ENCODE measurements around the gene KCND1. TPM values are rescaled to one million over a fixed set of nuclear protein-coding genes. Genes with fewer than 3 reads are reported as not detected.

KCND1 gene
- total and polyA plus RNA-seq, 10 of the 15 experiments (the other 5 are each of a cell fraction or from before 2014, with no cell fraction given) = 0.02 to 1.0 (median 0.39) TPM

GRCh38 chrX:48945517-48946348, 25.9 kb downstream of the KCND1 start (continued):
- TF ChIP-seq ZNF592 (IDR thresholded peaks at IDR 0.05) = peak; percentile 35; the same call in 1 of the 2 replicates
- no peak for TF ChIP-seq RELB (IDR thresholded peaks at IDR 0.05; ENCODE audit: low read depth)
- no peak for TF ChIP-seq PBX3 (IDR thresholded peaks at IDR 0.05; ENCODE audit: insufficient replicate concordance, low read depth, low read length)
- TF ChIP-seq KDM1A (IDR thresholded peaks at IDR 0.05; ENCODE audit: borderline replicate concordance) = no peak
- TF ChIP-seq SUZ12 (IDR thresholded peaks at IDR 0.05; ENCODE audit: unreplicated experiment) = no peak
- no peak for TF ChIP-seq HDGF (IDR thresholded peaks at IDR 0.05)
- no peak for TF ChIP-seq MYC (IDR thresholded peaks at IDR 0.05; ENCODE audit: insufficient read depth, insufficient read length, insufficient replicate concordance, low read length, severe bottlenecking)
- TF ChIP-seq EGR1 (IDR thresholded peaks at IDR 0.05; ENCODE audit: borderline replicate concordance in 1 of 2, low read depth in 2 of 2, low read length in 2 of 2) = no peak
- TF ChIP-seq MLLT1 (IDR thresholded peaks at IDR 0.05) = 0 out of 2 replicates have a peak, but pooled peaks have one; percentile 28
- TF ChIP-seq SMAD1 (IDR thresholded peaks at IDR 0.05; ENCODE audit: low read depth, partially characterized antibody) = no peak
- TF ChIP-seq IRF5 (IDR thresholded peaks at IDR 0.05; ENCODE audit: borderline replicate concordance) = no peak
- no peak for TF ChIP-seq POU2F2 (IDR thresholded peaks at IDR 0.05; ENCODE audit: borderline replicate concordance, low read depth, low read length)
- TF ChIP-seq CEBPZ (IDR thresholded peaks at IDR 0.05; ENCODE audit: low read depth, low read length) = no peak
- no peak for TF ChIP-seq BCL11A (IDR thresholded peaks at IDR 0.05; ENCODE audit: low read depth, low read length)

All from GM12878 (cell line).